HepG2 (cell line): Measurements from ENCODE around the gene TMCO6. TPM values are rescaled to one million over a fixed set of nuclear protein-coding genes. Genes with fewer than 3 reads are reported as not detected.
A peak's percentile ranks its signal among the peaks of the same experiment; 100 is the strongest.

Experiments used
- ATF3 ChIP-seq: sonication (generic); formaldehyde crosslinking; IDR thresholded peaks from 2 replicates; pipeline ENCODE4 v1.4.0; 2020; ENCODE audit warnings: missing genetic modification reagents
- GTF3A ChIP-seq: sonication (generic); formaldehyde crosslinking; conservative IDR thresholded peaks from 2 replicates; pipeline ENCODE4 v1.4.0; 2020; ENCODE audit warnings: mild to moderate bottlenecking, missing genetic modification reagents
- MAX ChIP-seq: IDR thresholded peaks from 2 replicates; pipeline ENCODE4 v1.6.1; 2012; ENCODE audit warnings: inconsistent platforms
- NFAT5 ChIP-seq: sonication (generic); formaldehyde crosslinking; IDR thresholded peaks from 2 replicates; pipeline ENCODE4 v1.4.0; 2020; ENCODE audit warnings: missing genetic modification reagents
- RBFOX2 ChIP-seq: fragments of 200-400 bp; formaldehyde crosslinking; IDR thresholded peaks from 2 replicates; pipeline ENCODE4 v1.6.1; 2017; ENCODE audit warnings: low read depth, mild to moderate bottlenecking, low read length
- SATB2 ChIP-seq: sonication (generic); formaldehyde crosslinking; IDR thresholded peaks from 2 replicates; pipeline ENCODE4 v1.5.0; 2020; ENCODE audit warnings: missing genetic modification reagents
- SMYD3 ChIP-seq: sonication (generic); formaldehyde crosslinking; IDR thresholded peaks from 2 replicates; pipeline ENCODE4 v1.8.1; 2023; ENCODE audit warnings: mild to moderate bottlenecking, missing genetic modification reagents
- TBL1XR1 ChIP-seq: fragments of 150-350 bp; IDR thresholded peaks from 2 replicates; pipeline ENCODE4 v1.6.1; 2014; ENCODE audit warnings: borderline replicate concordance, low read length; ENCODE audit not compliant: partially characterized antibody
- TGIF2 ChIP-seq: IDR thresholded peaks from 2 replicates; pipeline ENCODE4 v1.6.1; 2016; ENCODE audit warnings: control low read depth, missing compliant biosample characterization
- THAP8 ChIP-seq: sonication (generic); formaldehyde crosslinking; IDR thresholded peaks from 2 replicates; pipeline ENCODE4 v1.5.1; 2020; ENCODE audit warnings: missing genetic modification reagents, mild to moderate bottlenecking, borderline replicate concordance
- ZFP1 ChIP-seq: IDR thresholded peaks from 2 replicates; pipeline ENCODE4 v1.6.1; 2016
- ZIK1 ChIP-seq: sonication (generic); formaldehyde crosslinking; IDR thresholded peaks from 2 replicates; pipeline ENCODE4 v1.5.0; 2020; ENCODE audit warnings: mild to moderate bottlenecking, low read depth, missing genetic modification reagents, borderline replicate concordance
- ZNF333 ChIP-seq: sonication (generic); formaldehyde crosslinking; IDR thresholded peaks from 2 replicates; pipeline ENCODE4 v1.4.0; 2020; ENCODE audit warnings: mild to moderate bottlenecking, missing genetic modification reagents, borderline replicate concordance
- ZNF407 ChIP-seq: sonication (generic); formaldehyde crosslinking; IDR thresholded peaks from one replicate; pipeline ENCODE4 v1.5.1; 2020; ENCODE audit warnings: mild to moderate bottlenecking, missing genetic modification reagents; ENCODE audit errors: not compliant biosample characterization
- ZNF614 ChIP-seq: IDR thresholded peaks from 2 replicates; pipeline ENCODE4 v1.6.1; 2018; ENCODE audit warnings: missing biosample characterization, missing genetic modification reagents, inconsistent platforms, borderline replicate concordance
- ZNF816 ChIP-seq: sonication (generic); formaldehyde crosslinking; IDR thresholded peaks from 2 replicates; pipeline ENCODE4 v1.8.0; 2022; ENCODE audit warnings: missing genetic modification reagents, mild to moderate bottlenecking, borderline replicate concordance
- polyA plus RNA-seq, 8 experiments: library from polyadenylated mRNA; depleted of rRNA in 3 of 8; stranded (reverse) in 7 of 8; unstranded in 1 of 8; fragments of >200 nt; fragmentation: Illumina TruSeq in 4 of 8; extraction: Trizol in 4 of 8; gene quantifications; 2 replicates each; pipeline versions ENCODE4 v1.2.1 to v1.2.3, GENCODE V29; 2011 to 2016; ENCODE audit warnings: low read depth in 4 of 8, missing spikeins in 1 of 8, mixed read lengths in 1 of 8; ENCODE audit not compliant: insufficient read depth in 1 of 8
- total RNA-seq, 5 experiments: library from RNA; depleted of rRNA; stranded (reverse); fragments of >200 nt; fragmentation: Illumina TruSeq; extraction: Trizol; gene quantifications; 2 replicates each; pipeline ENCODE4 v1.2.3, GENCODE V29; 2016; ENCODE audit warnings: low read depth in 1 of 5

The TMCO6 gene
- total and polyA plus RNA-seq, 2 of the 13 experiments (the other 11 are each of a cell fraction or from before 2014, with no cell fraction given), result 16.6 to 28.2 TPM

- no peak for TF ChIP-seq NFAT5 (CRISPR knock-in tag)
- TF ChIP-seq ZNF333, result no peak
- no peak for TF ChIP-seq MAX
- TF ChIP-seq THAP8, result no peak
- 0 out of 2 replicates have a peak, but pooled peaks have one; percentile 27 for TF ChIP-seq ZFP1 (CRISPR knock-in tag)
- no peak for TF ChIP-seq ZNF816 (CRISPR knock-in tag)
- peak; percentile 37; the same call in 1 of the 2 replicates for TF ChIP-seq SATB2 (CRISPR knock-in tag)
- no peak for TF ChIP-seq SMYD3 (CRISPR knock-in tag)
- no peak for TF ChIP-seq ZIK1 (CRISPR knock-in tag)
- TF ChIP-seq ATF3 (CRISPR knock-in tag), result peak; percentile 80
- TF ChIP-seq RBFOX2, result no peak
- TF ChIP-seq TGIF2, result no peak
- peak; percentile 99 for TF ChIP-seq TBL1XR1
- no peak for TF ChIP-seq ZNF407
- 0 out of 2 replicates have a peak, but pooled peaks have one; percentile 37 for TF ChIP-seq ZNF614 (CRISPR knock-in tag)
- TF ChIP-seq GTF3A (CRISPR knock-in tag), result no peak
These were observed 32.2 kb upstream of the TMCO6 start (continued) for GRCh38 chr5:140607031-140607430.
